GM23248 (cell line): ENCODE results near the gene SEC24C. TPM values are rescaled to one million over a fixed set of nuclear protein-coding genes. Genes with fewer than 3 reads are reported as not detected.
"Not testable (repeated sequence)": the region's sequence is repeated elsewhere in the genome, so short reads cannot be mapped to it uniquely, and the experiment has no call there.

ENCODE experiments used
- DNase-seq: peaks from one replicate; pipeline ENCODE4 v3.0.0-alpha.2; 2015
- H2AFZ ChIP-seq: fragments of 200-600 bp; sonication (generic); 2 replicates; pipeline ENCODE4 v1.6.1; 2016; ENCODE audit warnings: antibody characterized with exemption
- H3F3A ChIP-seq: fragments of 200-600 bp; sonication (generic); 2 replicates; pipeline ENCODE4 v1.6.1; 2016; ENCODE audit warnings: mild to moderate bottlenecking, antibody characterized with exemption, mixed run types; ENCODE audit not compliant: insufficient read depth
- H3K27ac ChIP-seq: fragments of 200-600 bp; sonication (generic); 2 replicates; pipeline ENCODE4 v1.5.1; 2016; ENCODE audit warnings: mild to moderate bottlenecking
- H3K27me3 ChIP-seq: fragments of 200-600 bp; sonication (generic); replicated peaks from 2 replicates; pipeline ENCODE4 v1.6.1; 2016; ENCODE audit warnings: mild to moderate bottlenecking; ENCODE audit not compliant: insufficient read depth
- H3K36me3 ChIP-seq: fragments of 200-600 bp; sonication (generic); 2 replicates; pipeline ENCODE4 v1.6.1; 2016; ENCODE audit warnings: low read depth, mild to moderate bottlenecking
- H3K4me1 ChIP-seq: fragments of 200-600 bp; sonication (generic); 2 replicates; pipeline ENCODE4 v1.6.1; 2016; ENCODE audit warnings: mild to moderate bottlenecking; ENCODE audit not compliant: insufficient read depth
- H3K4me2 ChIP-seq: fragments of 200-600 bp; sonication (generic); one replicate; pipeline ENCODE4 v1.6.1; 2016; ENCODE audit warnings: mild to moderate bottlenecking; ENCODE audit not compliant: unreplicated experiment
- H3K4me3 ChIP-seq: fragments of 200-600 bp; sonication (generic); 2 replicates; pipeline ENCODE4 v1.5.1; 2016; ENCODE audit warnings: mild to moderate bottlenecking
- H3K79me2 ChIP-seq: fragments of 200-600 bp; sonication (generic); 2 replicates; pipeline ENCODE4 v1.6.1; 2016; ENCODE audit warnings: mild to moderate bottlenecking; ENCODE audit not compliant: insufficient read depth
- H3K9ac ChIP-seq: fragments of 200-600 bp; sonication (generic); 2 replicates; pipeline ENCODE4 v1.6.1; 2016; ENCODE audit warnings: mild to moderate bottlenecking
- H3K9me2 ChIP-seq: fragments of 200-600 bp; sonication (generic); 2 replicates; pipeline ENCODE4 v1.6.1; 2016; ENCODE audit warnings: mixed run types, mild to moderate bottlenecking, moderate library complexity; ENCODE audit not compliant: insufficient read depth
- H3K9me3 ChIP-seq: fragments of 200-600 bp; sonication (generic); one replicate; pipeline ENCODE4 v1.6.1; 2017; ENCODE audit warnings: low read depth
- H4K20me1 ChIP-seq: fragments of 200-600 bp; sonication (generic); 2 replicates; pipeline ENCODE4 v1.6.0; 2016; ENCODE audit not compliant: insufficient read depth
- EZH2 ChIP-seq: fragments of 200-600 bp; sonication (generic); IDR thresholded peaks from 2 replicates; pipeline ENCODE4 v1.6.1; 2018; ENCODE audit warnings: antibody characterized with exemption, mild to moderate bottlenecking; ENCODE audit not compliant: insufficient read depth, poor library complexity, severe bottlenecking
- EZH2phosphoT487 ChIP-seq: fragments of 200-600 bp; sonication (generic); IDR thresholded peaks from 2 replicates; pipeline ENCODE4 v1.6.1; 2018; ENCODE audit warnings: antibody characterized with exemption, moderate library complexity, mild to moderate bottlenecking, low read depth; ENCODE audit not compliant: insufficient read depth
- WGBS, 2 experiments: methylation state at CpG; one replicate each; pipeline ENCODE4 v1.1.6; 2015 to 2017; ENCODE audit warnings: low lambda C conversion rate in 2 of 2, low coverage in 1 of 2; ENCODE audit errors: missing lambda C conversion rate in 2 of 2; 5-methylcytosine and 5-hydroxymethylcytosine counted together
- in situ Hi-C: fragments of 300-500 bp; cut with MboI; formaldehyde crosslinking; loops from 2 replicates; pipeline ENCODE4 v1.15.0; 2020
- polyA plus RNA-seq: library from polyadenylated mRNA; unstranded; fragments of >200 nt; fragmentation: Nextera tagmentation; extraction: Ambion mirVana; gene quantifications from 2 replicates; pipeline ENCODE4 v1.2.1, GENCODE V29; 2016
- total RNA-seq: library from RNA; depleted of rRNA; stranded (reverse); fragments of >200 nt; shearing (Covaris generic); gene quantifications from 2 replicates; pipeline ENCODE4 v1.2.3, GENCODE V29; 2014

Gene SEC24C
- total and polyA plus RNA-seq, 2 experiments from 2014 or later: 30.6 to 87.1 TPM

DNA sequence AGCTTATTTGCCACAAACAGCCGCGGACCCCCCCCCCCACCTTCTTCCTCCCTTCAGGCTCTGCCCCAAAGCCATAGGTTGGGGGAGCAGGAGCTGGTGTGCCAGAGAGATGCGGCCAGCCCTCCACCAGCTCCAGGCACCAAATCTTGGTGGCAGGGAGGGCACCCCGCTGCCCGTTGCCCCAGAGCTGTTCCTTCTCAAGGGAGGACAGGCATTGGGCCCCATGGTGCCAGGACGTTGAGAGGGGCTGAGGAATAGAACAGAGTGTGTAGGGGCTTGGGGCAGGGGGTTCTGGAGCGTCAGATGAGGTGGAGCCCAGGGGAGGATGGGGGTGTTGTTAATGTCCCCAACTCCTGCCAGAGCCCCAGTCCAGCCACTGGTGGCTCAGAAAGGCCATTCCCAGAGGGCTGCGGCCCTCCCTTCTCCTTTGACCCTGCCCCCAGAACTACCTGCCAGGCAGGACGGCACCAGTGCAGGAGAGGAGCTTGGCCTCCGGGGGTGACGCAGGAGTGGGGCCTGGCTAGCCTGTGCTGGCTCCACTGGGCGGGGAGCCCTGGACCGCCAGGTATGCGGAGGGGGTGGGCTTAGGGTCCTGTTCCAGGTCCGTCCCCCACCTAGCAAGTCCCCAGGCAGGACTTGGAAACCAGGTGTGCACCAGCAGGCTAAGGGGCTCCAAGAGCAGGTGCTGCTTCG lies 10.0 kb upstream of the SEC24C start:
- Histone ChIP-seq H3K4me3 (no peak overlapping the region), H3K4me2 (no peak overlapping the region), H3K9me3 (no peaks in the 10 kb centered on the region), H3K4me1 (peaks cover 8% of the 10 kb centered on the region), H3K36me3 (no peaks in the 10 kb centered on the region), H3K27me3 (no peaks in the 10 kb centered on the region), H4K20me1 (no peaks in the 10 kb centered on the region), H3K9ac (no peak overlapping the region), H3K9me2 (no peaks in the 10 kb centered on the region), H3K27ac (no peak overlapping the region), H3F3A (no peaks in the 10 kb centered on the region), H2AFZ (no peak overlapping the region), H3K79me2 (peaks cover 80% of the 10 kb centered on the region)
- TF ChIP-seq EZH2phosphoT487: no peak
- TF ChIP-seq EZH2: no peak
- in situ Hi-C loops: no loop called here
- no peak for DNase-seq
- WGBS, 2 experiments: 89 to 92% methylated on average over 13 to 16 of the region's 16 CpGs

DNA sequence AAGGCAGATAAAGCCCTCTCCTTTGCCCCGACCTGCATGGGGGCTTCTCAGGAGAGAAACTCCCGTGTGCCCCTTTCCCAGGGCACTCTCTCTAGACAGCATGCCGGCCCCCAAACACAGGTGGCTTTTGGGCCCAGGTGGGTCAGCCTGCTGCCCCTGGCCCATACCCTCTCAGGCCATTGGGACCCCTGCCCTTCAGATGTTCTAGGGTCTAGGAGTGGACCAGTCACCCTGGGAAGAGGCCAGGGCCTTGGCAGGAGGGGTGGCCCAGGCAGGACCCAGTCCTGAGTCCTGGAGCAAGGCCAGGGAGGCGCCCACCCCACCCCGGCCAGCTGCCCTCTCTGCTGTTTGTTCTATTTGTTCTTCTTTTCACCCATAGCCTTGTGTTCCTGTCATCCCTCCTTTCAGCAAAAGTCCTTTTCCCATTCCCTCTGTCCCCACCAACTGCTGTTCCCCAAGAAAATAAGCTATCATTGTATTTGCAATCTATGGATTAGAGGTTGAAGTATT lies 9.3 kb upstream of the SEC24C start:
- WGBS, 2 experiments: 66 to 68% methylated on average over 5 of the region's 5 CpGs
- no peak for DNase-seq

DNA sequence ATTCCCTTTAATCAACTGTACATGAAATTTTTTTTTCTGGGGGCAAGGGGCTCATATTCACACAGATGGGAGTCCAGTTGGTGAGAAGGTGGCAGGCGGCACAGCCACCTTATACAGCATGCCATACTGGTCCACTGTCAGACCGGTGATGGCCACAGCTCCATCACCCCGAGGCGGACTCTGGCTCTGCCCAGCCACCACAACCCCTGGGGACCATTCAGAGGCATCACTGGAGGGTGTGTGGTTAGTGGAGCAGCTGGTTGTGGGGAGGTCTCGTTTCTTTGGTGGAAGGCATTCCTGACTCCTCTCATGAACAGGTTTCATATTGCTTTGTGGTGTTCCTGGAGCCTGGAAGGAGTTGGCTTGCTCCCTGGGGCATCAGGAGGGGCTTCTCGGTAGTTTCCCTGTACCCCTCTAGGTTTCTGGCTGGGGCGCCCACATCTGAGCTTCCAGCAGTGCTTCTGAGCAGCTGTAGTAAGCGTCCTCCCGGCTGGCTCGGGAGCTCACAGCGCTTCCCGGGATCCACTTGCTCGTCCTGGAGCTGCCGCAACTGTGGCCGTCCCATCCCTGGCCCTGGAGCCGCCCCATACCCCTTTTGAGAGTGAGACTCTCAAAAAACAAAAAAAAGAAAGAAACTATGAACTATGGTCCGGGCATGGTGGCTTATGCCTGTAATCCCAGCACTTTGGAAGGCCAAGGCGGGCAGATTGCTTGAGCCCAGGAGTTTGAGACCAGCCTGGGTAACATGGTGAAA lies 3.5 kb upstream of the SEC24C start:
- H3K79me2 ChIP-seq: peaks cover 71% of the 10 kb centered on the region
- H3K36me3 ChIP-seq, in situ Hi-C loops, H3K9me3 ChIP-seq, H2AFZ ChIP-seq, H3F3A ChIP-seq, DNase-seq, H3K9me2 ChIP-seq, H3K27ac ChIP-seq, H3K4me3 ChIP-seq, H3K27me3 ChIP-seq, H3K9ac ChIP-seq, H3K4me2 ChIP-seq, H4K20me1 ChIP-seq: not testable (repeated sequence)
- peaks cover 15% of the 10 kb centered on the region for H3K4me1 ChIP-seq
- WGBS, 2 experiments: 87 to 88% methylated on average over 18 of the region's 18 CpGs

More for the DNA sequence above, 9.3 kb upstream of the SEC24C start:
- TF ChIP-seq EZH2phosphoT487 (no peak), EZH2 (no peak)
- no peak overlapping the region for H3K27ac ChIP-seq
- no peak overlapping the region for H3K4me3 ChIP-seq
- no peaks in the 10 kb centered on the region for H3K27me3 ChIP-seq
- in situ Hi-C loops: no loop called here
- H3K36me3 ChIP-seq: no peaks in the 10 kb centered on the region
- H3K79me2 ChIP-seq: peaks cover 81% of the 10 kb centered on the region
- H3K9ac ChIP-seq: no peak overlapping the region
- H3F3A ChIP-seq: no peaks in the 10 kb centered on the region
- peaks cover 8% of the 10 kb centered on the region for H3K4me1 ChIP-seq
- no peaks in the 10 kb centered on the region for H3K9me2 ChIP-seq
- no peaks in the 10 kb centered on the region for H4K20me1 ChIP-seq
- no peak overlapping the region for H3K4me2 ChIP-seq
- H3K9me3 ChIP-seq: no peaks in the 10 kb centered on the region
- no peak overlapping the region for H2AFZ ChIP-seq

DNA sequence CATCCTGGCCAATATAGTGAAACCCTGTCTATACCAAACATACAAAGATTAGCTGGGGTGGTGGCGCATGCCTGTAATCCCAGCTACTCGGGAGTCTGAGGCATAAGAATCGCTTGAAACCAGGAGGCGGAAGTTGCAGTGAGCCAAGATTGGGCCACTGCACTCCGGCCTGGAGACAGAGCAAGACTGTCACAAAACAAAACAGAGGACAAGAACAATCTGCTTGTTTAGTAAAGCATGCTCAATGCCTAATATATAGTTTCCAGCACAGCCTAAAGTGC lies 1.8 kb upstream of the SEC24C start:
- Histone ChIP-seq H3K79me2 (peaks cover 71% of the 10 kb centered on the region), H3K4me3 (no peak overlapping the region), H3K27me3 (no peaks in the 10 kb centered on the region), H3K9me3 (no peaks in the 10 kb centered on the region), H4K20me1 (no peaks in the 10 kb centered on the region), H2AFZ (no peak overlapping the region), H3K4me2 (no peak overlapping the region), H3K4me1 (peaks cover 22% of the 10 kb centered on the region), H3K36me3 (peaks cover 4% of the 10 kb centered on the region), H3K9ac (no peak overlapping the region), H3K9me2 (no peaks in the 10 kb centered on the region), H3F3A (peaks cover 7% of the 10 kb centered on the region; the same call in 1 of the 2 replicates), H3K27ac (no peak overlapping the region)
- TF ChIP-seq EZH2phosphoT487: no peak
- no peak for TF ChIP-seq EZH2
- 86 to 94% methylated on average over 5 of the region's 5 CpGs for WGBS, 2 experiments
- in situ Hi-C loops: no loop called here
- no peak for DNase-seq
